Small intestine (tissue), 7 donors: ENCODE results near the gene CDCP2. TPM values are rescaled to one million over a fixed set of nuclear protein-coding genes. Genes with fewer than 3 reads are reported as not detected.

Source experiments
- DNase-seq, 2 donors: peaks; one replicate each; pipeline versions ENCODE4 v3.0.0 to v3.0.0-alpha.2; 2013
- FAIRE-seq: peaks from 2 replicates; lab custom pipeline; 2012; peaks lifted over from hg19 to GRCh38; lab: Jason Lieb, UNC
- H3K27ac ChIP-seq, 3 donors: one replicate each; pipeline ENCODE4 v1.5.1; 2013; ENCODE audit warnings: low read length in 2 of 3, mild to moderate bottlenecking in 2 of 3, control low read depth in 1 of 3, inconsistent platforms in 1 of 3, low read depth in 1 of 3, moderate library complexity in 1 of 3
- H3K27me3 ChIP-seq, 3 donors: one replicate each; pipeline ENCODE4 v1.6.1; 2013; ENCODE audit warnings: low read length in 3 of 3, inconsistent platforms in 1 of 3; ENCODE audit not compliant: control insufficient read depth in 3 of 3, insufficient read depth in 3 of 3
- H3K36me3 ChIP-seq, 3 donors: one replicate each; pipeline ENCODE4 v1.6.1; 2013; ENCODE audit warnings: low read length in 3 of 3, inconsistent platforms in 1 of 3, low read depth in 1 of 3, mild to moderate bottlenecking in 1 of 3, moderate library complexity in 1 of 3; ENCODE audit not compliant: control insufficient read depth in 3 of 3, insufficient read depth in 2 of 3
- H3K4me1 ChIP-seq, 3 donors: one replicate each; pipeline ENCODE4 v1.6.1; 2013; ENCODE audit warnings: low read length in 2 of 3, inconsistent platforms in 1 of 3, low read depth in 1 of 3, mild to moderate bottlenecking in 1 of 3, moderate library complexity in 1 of 3; ENCODE audit not compliant: control insufficient read depth in 3 of 3, insufficient read depth in 2 of 3
- H3K4me3 ChIP-seq, 3 donors: one replicate each; pipeline ENCODE4 v1.5.1; 2013; ENCODE audit warnings: low read length in 3 of 3, control low read depth in 1 of 3, inconsistent platforms in 1 of 3, low read depth in 1 of 3, mild to moderate bottlenecking in 1 of 3, moderate library complexity in 1 of 3
- H3K9me3 ChIP-seq, 2 donors: one replicate each; pipeline ENCODE4 v1.6.1; 2013; ENCODE audit warnings: low read depth in 1 of 2, low read length in 1 of 2; ENCODE audit not compliant: control insufficient read depth in 2 of 2, insufficient read depth in 1 of 2
- WGBS, 3 donors: extraction: QIAGEN DNeasy Blood & Tissue Kit; methylation state at CpG; one replicate each; pipeline ENCODE4 v1.1.7; 2013; 5-methylcytosine and 5-hydroxymethylcytosine counted together
- polyA plus RNA-seq, 4 donors: library from polyadenylated mRNA; stranded (reverse) in 3 of 4; unstranded in 1 of 4; fragments of 200-250 nt in 3 of 4; fragments of 120-200 nt in 1 of 4; gene quantifications; one replicate each; pipeline versions ENCODE4 v1.2.1 to v1.2.3, GENCODE V29; 2013
- donor health status: healthy with polysubstance abuse.
- donor health status: control.
- donor health status: control.
- donor health status: Bipolar disorder and iron deficiency.
- donor health status: healthy.

The CDCP2 gene
- polyA plus RNA-seq, 4 donors = 0.07 TPM; not detected in 3

- Histone ChIP-seq H3K27me3 (no peaks in the 10 kb centered on the region), H3K27ac (no peak overlapping the region), H3K4me3 (no peak overlapping the region), H3K36me3 (no peaks in the 10 kb centered on the region), H3K4me1 (peaks cover 0 to 8% (median 0%) of the 10 kb centered on the region in 3 donors), H3K9me3 (peaks cover 0 to 7% of the 10 kb centered on the region in 2 donors)
- no peak for FAIRE-seq
- WGBS, 3 donors = 53 to 76% (median 63%) methylated on average over 7 to 10 of the region's 10 CpGs
- DNase-seq = no peak
These were observed 15.2 kb downstream of the CDCP2 start for GRCh38 chr1:54137534-54138061.

- H3K4me3 ChIP-seq = no peak overlapping the region
- DNase-seq (no peak), FAIRE-seq (no peak)
- peaks cover 0 to 7% of the 10 kb centered on the region in 2 donors for H3K9me3 ChIP-seq
- H3K4me1 ChIP-seq = peaks cover 0 to 8% (median 0%) of the 10 kb centered on the region in 3 donors
- H3K36me3 ChIP-seq = no peaks in the 10 kb centered on the region
- no peak overlapping the region for H3K27ac ChIP-seq
- WGBS, 3 donors = 76 to 90% (median 78%) methylated on average over 7 of the region's 7 CpGs
- H3K27me3 ChIP-seq = no peaks in the 10 kb centered on the region
These were observed 15.8 kb downstream of the CDCP2 start for GRCh38 chr1:54136963-54137533.

GRCh38 chr1:54136269-54136896, 16.4 kb downstream of the CDCP2 start:
- FAIRE-seq (no peak), DNase-seq (no peak)
- Histone ChIP-seq H3K9me3 (peaks cover 0 to 7% of the 10 kb centered on the region in 2 donors), H3K4me1 (peaks cover 0 to 3% (median 0%) of the 10 kb centered on the region in 3 donors), H3K27me3 (no peaks in the 10 kb centered on the region), H3K27ac (no peak overlapping the region), H3K4me3 (no peak overlapping the region), H3K36me3 (no peaks in the 10 kb centered on the region)
- 93 to 96% (median 95%) methylated on average over 17 of the region's 17 CpGs for WGBS, 3 donors

- Histone ChIP-seq H3K27me3 (no peaks in the 10 kb centered on the region), H3K36me3 (no peaks in the 10 kb centered on the region), H3K9me3 (peaks cover 0 to 7% of the 10 kb centered on the region in 2 donors), H3K27ac (no peak overlapping the region), H3K4me3 (no peak overlapping the region), H3K4me1 (no peaks in the 10 kb centered on the region)
- DNase-seq = no peak
- no peak for FAIRE-seq
- WGBS, 3 donors = 69 to 79% (median 69%) methylated on average over 5 of the region's 5 CpGs
These were observed 17.2 kb downstream of the CDCP2 start for GRCh38 chr1:54135436-54136120.

GRCh38 chr1:54134295-54134694, 18.5 kb downstream of the CDCP2 start:
- peaks cover 0 to 6% of the 10 kb centered on the region in 2 donors for H3K9me3 ChIP-seq
- H3K27ac ChIP-seq = no peak overlapping the region
- no peak for FAIRE-seq
- no peak for DNase-seq
- H3K27me3 ChIP-seq = no peaks in the 10 kb centered on the region
- H3K4me3 ChIP-seq = no peak overlapping the region
- H3K36me3 ChIP-seq = no peaks in the 10 kb centered on the region
- no peaks in the 10 kb centered on the region for H3K4me1 ChIP-seq
- WGBS, 3 donors = 86 to 95% (median 87%) methylated on average over 6 of the region's 6 CpGs

GRCh38 chr1:54132495-54132894, 20.3 kb downstream of the CDCP2 start:
- 57 to 64% (median 58%) methylated on average over 2 of the region's 2 CpGs for WGBS, 3 donors
- H3K4me1 ChIP-seq = no peaks in the 10 kb centered on the region
- no peaks in the 10 kb centered on the region for H3K36me3 ChIP-seq
- no peaks in the 10 kb centered on the region for H3K27me3 ChIP-seq
- no peak overlapping the region for H3K27ac ChIP-seq
- peaks cover 0 to 1% of the 10 kb centered on the region in 2 donors for H3K9me3 ChIP-seq
- no peak overlapping the region for H3K4me3 ChIP-seq
- DNase-seq (no peak), FAIRE-seq (no peak)

GRCh38 chr1:54131419-54131818, 21.4 kb downstream of the CDCP2 start:
- H3K27ac ChIP-seq = no peak overlapping the region
- 73 to 82% (median 75%) methylated on average over 2 of the region's 2 CpGs for WGBS, 3 donors
- H3K27me3 ChIP-seq = no peaks in the 10 kb centered on the region
- no peaks in the 10 kb centered on the region for H3K36me3 ChIP-seq
- FAIRE-seq (no peak), DNase-seq (no peak)
- H3K9me3 ChIP-seq = peaks cover 0 to 7% of the 10 kb centered on the region in 2 donors
- no peak overlapping the region for H3K4me3 ChIP-seq
- H3K4me1 ChIP-seq = no peaks in the 10 kb centered on the region

GRCh38 chr1:54129858-54130257, 22.9 kb downstream of the CDCP2 start:
- 70 to 82% (median 74%) methylated on average over 2 of the region's 2 CpGs for WGBS, 3 donors
- no peak for FAIRE-seq

More at GRCh38 chr1:54129858-54130257, 22.9 kb downstream of the CDCP2 start:
- H3K27ac ChIP-seq = no peak overlapping the region
- H3K36me3 ChIP-seq = no peaks in the 10 kb centered on the region
- H3K4me3 ChIP-seq = no peak overlapping the region
- no peak for DNase-seq
- no peaks in the 10 kb centered on the region for H3K4me1 ChIP-seq
- H3K27me3 ChIP-seq = no peaks in the 10 kb centered on the region
- peaks cover 0 to 7% of the 10 kb centered on the region in 2 donors for H3K9me3 ChIP-seq
